Nephron progenitor cell (in vitro differentiated cells): ENCODE data around the gene CDKAL1.
A peak's percentile ranks its signal among the peaks of the same experiment; 100 is the strongest.

ENCODE experiments used
- DNase-seq: peaks from one replicate; pipeline ENCODE4 v3.0.0; 2021
- H3K27ac Mint-ChIP-seq: 2 replicates; pipeline ENCODE4 v1.8.0; 2021; ENCODE audit warnings: mild to moderate bottlenecking, moderate library complexity, mixed read lengths
- H3K27me3 Mint-ChIP-seq: 2 replicates; pipeline ENCODE4 v1.8.0; 2021; ENCODE audit warnings: mild to moderate bottlenecking, low read depth, mixed read lengths; ENCODE audit not compliant: poor library complexity
- H3K36me3 Mint-ChIP-seq: 2 replicates; pipeline ENCODE4 v1.8.0; 2021; ENCODE audit warnings: low read depth, mixed read lengths
- H3K4me1 Mint-ChIP-seq: 2 replicates; pipeline ENCODE4 v1.8.0; 2021; ENCODE audit warnings: mixed read lengths
- H3K4me3 Mint-ChIP-seq: 2 replicates; pipeline ENCODE4 v1.8.0; 2021; ENCODE audit warnings: mild to moderate bottlenecking, moderate library complexity, mixed read lengths
- H3K9me3 Mint-ChIP-seq: 2 replicates; pipeline ENCODE4 v1.8.0; 2021; ENCODE audit warnings: mild to moderate bottlenecking, moderate library complexity, mixed read lengths
- TF ChIP-seq, protein P1 (sequence below): fragments of 200-600 bp; sonication (generic); IDR thresholded peaks from 2 replicates; pipeline ENCODE4 v1.5.0; 2021; ENCODE audit warnings: antibody characterized with exemption

Gene CDKAL1

DNA sequence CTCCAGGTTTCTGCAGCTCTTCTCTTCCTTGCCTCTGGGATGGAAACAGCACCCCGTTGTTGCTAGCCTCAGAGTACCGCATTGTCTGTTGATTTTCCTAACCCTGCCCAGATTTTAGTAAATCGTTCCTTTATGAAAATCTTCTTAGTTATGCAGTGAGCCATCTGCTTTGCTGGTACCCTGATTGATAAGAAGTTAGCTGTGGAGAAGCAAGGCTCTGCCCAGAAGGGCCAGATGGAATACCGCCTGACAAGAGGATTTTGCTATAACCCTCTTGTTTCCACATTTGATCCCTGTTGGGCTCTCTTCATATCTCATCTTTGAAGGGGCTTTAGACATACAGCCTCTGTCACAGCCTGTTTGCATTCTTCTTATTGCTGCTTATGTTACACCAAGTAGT, 229.0 kb downstream of the CDKAL1 start:
- Mint-ChIP-seq H3K9me3 (no peaks in the 10 kb centered on the region), H3K4me1 (no peaks in the 10 kb centered on the region), H3K27me3 (no peaks in the 10 kb centered on the region), H3K27ac (no peak overlapping the region), H3K36me3 (peaks cover 4% of the 10 kb centered on the region), H3K4me3 (no peak overlapping the region)
- TF ChIP-seq, protein P1, sequence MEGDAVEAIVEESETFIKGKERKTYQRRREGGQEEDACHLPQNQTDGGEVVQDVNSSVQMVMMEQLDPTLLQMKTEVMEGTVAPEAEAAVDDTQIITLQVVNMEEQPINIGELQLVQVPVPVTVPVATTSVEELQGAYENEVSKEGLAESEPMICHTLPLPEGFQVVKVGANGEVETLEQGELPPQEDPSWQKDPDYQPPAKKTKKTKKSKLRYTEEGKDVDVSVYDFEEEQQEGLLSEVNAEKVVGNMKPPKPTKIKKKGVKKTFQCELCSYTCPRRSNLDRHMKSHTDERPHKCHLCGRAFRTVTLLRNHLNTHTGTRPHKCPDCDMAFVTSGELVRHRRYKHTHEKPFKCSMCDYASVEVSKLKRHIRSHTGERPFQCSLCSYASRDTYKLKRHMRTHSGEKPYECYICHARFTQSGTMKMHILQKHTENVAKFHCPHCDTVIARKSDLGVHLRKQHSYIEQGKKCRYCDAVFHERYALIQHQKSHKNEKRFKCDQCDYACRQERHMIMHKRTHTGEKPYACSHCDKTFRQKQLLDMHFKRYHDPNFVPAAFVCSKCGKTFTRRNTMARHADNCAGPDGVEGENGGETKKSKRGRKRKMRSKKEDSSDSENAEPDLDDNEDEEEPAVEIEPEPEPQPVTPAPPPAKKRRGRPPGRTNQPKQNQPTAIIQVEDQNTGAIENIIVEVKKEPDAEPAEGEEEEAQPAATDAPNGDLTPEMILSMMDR = no peak
- no peak for DNase-seq

DNA sequence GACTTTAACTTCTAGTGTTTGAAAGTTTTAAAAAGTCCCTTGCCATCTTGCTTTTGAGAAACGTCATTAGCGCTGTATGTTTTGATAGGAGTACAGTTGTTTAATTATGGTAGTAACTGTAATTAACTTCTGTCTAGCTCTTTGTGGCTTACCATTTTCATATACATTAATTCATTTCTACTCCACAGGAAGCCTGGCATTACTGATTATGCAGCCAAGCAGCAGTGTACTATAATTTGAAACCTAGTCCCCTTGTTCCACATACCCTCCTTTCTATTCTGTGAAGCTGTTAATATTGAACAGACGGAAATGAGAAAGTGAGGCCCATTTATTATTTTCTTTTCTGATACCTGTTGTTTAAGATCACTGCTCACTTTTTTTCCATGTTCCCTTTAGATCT, 235.4 kb downstream of the CDKAL1 start:
- peaks cover 7% of the 10 kb centered on the region for H3K4me1 Mint-ChIP-seq
- peaks cover 21% of the 10 kb centered on the region for H3K36me3 Mint-ChIP-seq
- H3K9me3 Mint-ChIP-seq = no peaks in the 10 kb centered on the region
- no peak overlapping the region for H3K4me3 Mint-ChIP-seq
- no peak for DNase-seq
- H3K27ac Mint-ChIP-seq = no peak overlapping the region
- TF ChIP-seq, protein P1 = no peak
- H3K27me3 Mint-ChIP-seq = no peaks in the 10 kb centered on the region

DNA sequence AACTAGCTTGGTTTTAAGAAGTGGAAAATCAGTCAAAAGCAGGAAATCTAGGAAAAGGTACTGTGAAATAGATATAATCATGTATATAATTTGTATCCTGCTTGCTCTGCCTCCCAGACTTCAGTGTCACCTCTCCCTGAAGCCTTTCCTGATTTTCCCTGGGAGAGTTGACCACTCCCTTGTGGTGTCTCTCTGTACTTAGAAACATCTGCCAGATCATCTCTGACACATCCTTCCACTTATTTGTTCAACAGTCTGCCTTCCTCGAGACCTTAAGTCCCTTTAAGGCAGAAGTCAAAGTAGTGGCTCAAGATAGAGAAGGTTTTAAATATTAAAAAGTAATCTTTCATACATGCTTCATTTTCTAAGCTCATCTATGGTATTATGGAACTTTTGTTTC, 236.5 kb downstream of the CDKAL1 start:
- peaks cover 17% of the 10 kb centered on the region for H3K36me3 Mint-ChIP-seq
- no peak for DNase-seq
- H3K9me3 Mint-ChIP-seq = no peaks in the 10 kb centered on the region
- no peak overlapping the region for H3K4me3 Mint-ChIP-seq
- peak overlapping the region; percentile 33 for H3K27ac Mint-ChIP-seq
- TF ChIP-seq, protein P1 = no peak
- H3K4me1 Mint-ChIP-seq = peaks cover 7% of the 10 kb centered on the region
- no peaks in the 10 kb centered on the region for H3K27me3 Mint-ChIP-seq

DNA sequence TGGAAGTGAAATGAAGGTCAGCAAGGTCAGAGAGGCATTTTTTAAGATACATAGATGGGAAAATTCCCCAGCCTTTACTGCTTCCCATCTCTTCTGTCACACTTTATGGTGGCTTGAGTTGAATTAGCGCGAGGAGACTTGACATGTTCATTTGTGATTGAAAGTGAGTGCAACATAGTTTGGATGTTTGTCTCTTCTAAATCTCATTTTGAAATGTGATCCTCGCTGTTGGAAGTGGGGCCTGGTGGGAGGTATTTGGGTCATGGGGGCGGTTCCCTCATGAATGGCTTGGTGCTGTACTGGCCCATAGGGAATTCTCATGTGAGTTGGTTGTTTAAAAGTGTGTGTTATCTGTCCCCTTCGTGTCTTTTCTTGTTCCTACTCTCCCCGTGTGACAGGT, 237.2 kb downstream of the CDKAL1 start:
- Mint-ChIP-seq H3K4me1 (peaks cover 7% of the 10 kb centered on the region), H3K27me3 (no peaks in the 10 kb centered on the region), H3K9me3 (no peaks in the 10 kb centered on the region), H3K36me3 (peaks cover 17% of the 10 kb centered on the region), H3K4me3 (no peak overlapping the region), H3K27ac (no peak overlapping the region)
- TF ChIP-seq, protein P1 = no peak
- DNase-seq = no peak

DNA sequence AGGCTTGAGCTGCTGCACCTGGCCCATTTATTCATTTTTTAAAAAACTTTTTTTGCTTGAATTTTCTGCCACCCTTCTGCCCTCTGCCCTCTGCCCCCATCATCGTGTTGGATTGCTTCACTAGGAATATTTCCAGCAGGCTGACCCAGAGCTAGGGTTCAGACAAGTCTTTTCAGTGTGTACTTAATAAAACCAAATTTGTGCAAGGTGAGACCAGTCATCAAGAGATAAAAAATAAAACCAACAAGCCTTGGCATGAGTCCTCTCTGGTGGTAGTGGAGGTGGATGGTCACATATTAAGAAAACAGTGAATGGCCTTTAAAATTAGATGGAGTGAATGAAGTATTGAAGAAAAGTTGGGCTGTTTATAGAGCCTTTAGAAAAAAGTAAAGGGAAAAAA, 239.6 kb downstream of the CDKAL1 start:
- Mint-ChIP-seq H3K4me1 (peaks cover 22% of the 10 kb centered on the region), H3K4me3 (no peak overlapping the region), H3K27me3 (no peaks in the 10 kb centered on the region), H3K9me3 (no peaks in the 10 kb centered on the region), H3K27ac (no peak overlapping the region), H3K36me3 (peaks cover 17% of the 10 kb centered on the region)
- TF ChIP-seq, protein P1 = no peak
- no peak for DNase-seq

DNA sequence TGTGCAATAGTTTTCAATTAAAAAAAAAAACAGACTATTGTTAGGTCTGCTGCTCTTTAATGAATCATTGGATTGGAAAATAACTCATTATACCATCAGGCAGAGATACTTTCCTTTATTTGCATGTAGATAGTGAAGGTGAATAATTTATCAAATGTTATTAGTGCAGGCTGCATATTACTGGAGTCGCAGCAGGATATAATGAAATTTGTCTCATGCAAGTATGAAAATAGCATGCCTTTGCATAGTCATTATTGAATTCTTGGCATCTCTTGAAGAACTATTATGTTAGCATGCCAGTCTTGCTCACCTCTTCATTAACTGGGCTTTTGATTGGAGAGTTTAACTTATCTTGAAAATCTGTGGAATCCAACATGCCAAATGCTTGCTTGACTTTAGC, 241.7 kb downstream of the CDKAL1 start:
- TF ChIP-seq, protein P1 = no peak
- Mint-ChIP-seq H3K27ac (no peak overlapping the region), H3K4me3 (no peak overlapping the region), H3K9me3 (no peaks in the 10 kb centered on the region), H3K4me1 (peaks cover 23% of the 10 kb centered on the region), H3K36me3 (peaks cover 20% of the 10 kb centered on the region), H3K27me3 (no peaks in the 10 kb centered on the region)
- DNase-seq = no peak
